HepG2 (cell line): Measurements from ENCODE around the gene SYCE3. TPM values are rescaled to one million over a fixed set of nuclear protein-coding genes. Genes with fewer than 3 reads are reported as not detected.

Experiments
- CBX1 ChIP-seq: IDR thresholded peaks from one replicate; pipeline ENCODE4 v1.6.1; 2016; ENCODE audit warnings: antibody characterized with exemption, low read depth
- FOXM1 ChIP-seq: sonication (generic); formaldehyde crosslinking; IDR thresholded peaks from 2 replicates; pipeline ENCODE4 v1.5.0; 2020; ENCODE audit warnings: missing genetic modification reagents
- GPN1 ChIP-seq: sonication (generic); formaldehyde crosslinking; IDR thresholded peaks from 2 replicates; pipeline ENCODE4 v1.5.1; 2020; ENCODE audit warnings: missing genetic modification reagents, borderline replicate concordance
- HNF4G ChIP-seq, 2 experiments: sonication (generic) in 1 of 2; formaldehyde crosslinking in 1 of 2; IDR thresholded peaks; 2 replicates each; pipeline versions ENCODE4 v1.4.0 to v1.6.1; 2011 to 2020; ENCODE audit warnings: borderline replicate concordance in 2 of 2, low read depth in 2 of 2, mild to moderate bottlenecking in 2 of 2, low read length in 1 of 2, missing genetic modification reagents in 1 of 2, moderate library complexity in 1 of 2
- LBX2 ChIP-seq: sonication (generic); formaldehyde crosslinking; IDR thresholded peaks from 2 replicates; pipeline ENCODE4 v1.5.0; 2020; ENCODE audit warnings: missing genetic modification reagents, mild to moderate bottlenecking, borderline replicate concordance
- MYC ChIP-seq: sonication (generic); formaldehyde crosslinking; IDR thresholded peaks from 2 replicates; pipeline ENCODE4 v1.9.0; 2021; ENCODE audit warnings: missing genetic modification reagents, borderline replicate concordance
- NCOA1 ChIP-seq: sonication (generic); formaldehyde crosslinking; IDR thresholded peaks from 2 replicates; pipeline ENCODE4 v1.9.0; 2021; ENCODE audit warnings: missing genetic modification reagents
- POLR2A ChIP-seq, 2 experiments: IDR thresholded peaks; 2 replicates each; pipeline ENCODE4 v1.6.1; 2011; ENCODE audit warnings: low read depth in 2 of 2, low read length in 2 of 2, mild to moderate bottlenecking in 1 of 2, moderate library complexity in 1 of 2; ENCODE audit not compliant: insufficient read depth in 1 of 2
- RELA ChIP-seq: sonication (generic); formaldehyde crosslinking; IDR thresholded peaks from 2 replicates; pipeline ENCODE4 v1.4.0; 2020; ENCODE audit warnings: missing genetic modification reagents
- TFDP1 ChIP-seq: IDR thresholded peaks from 2 replicates; pipeline ENCODE4 v1.6.1; 2016; ENCODE audit warnings: missing compliant biosample characterization, missing genetic modification reagents, borderline replicate concordance
- THRA ChIP-seq: sonication (generic); formaldehyde crosslinking; IDR thresholded peaks from 2 replicates; pipeline ENCODE4 v1.4.0; 2020; ENCODE audit warnings: missing genetic modification reagents, borderline replicate concordance
- ZBTB34 ChIP-seq: sonication (generic); formaldehyde crosslinking; IDR thresholded peaks from 2 replicates; pipeline ENCODE4 v1.8.0; 2022; ENCODE audit warnings: mild to moderate bottlenecking, missing genetic modification reagents
- ZFP36 ChIP-seq: fragments of 150-350 bp; IDR thresholded peaks from 2 replicates; pipeline ENCODE4 v1.6.1; 2018; ENCODE audit warnings: borderline replicate concordance, low read length, low read depth; ENCODE audit not compliant: partially characterized antibody
- ZIK1 ChIP-seq: sonication (generic); formaldehyde crosslinking; IDR thresholded peaks from 2 replicates; pipeline ENCODE4 v1.5.0; 2020; ENCODE audit warnings: mild to moderate bottlenecking, low read depth, missing genetic modification reagents, borderline replicate concordance
- ZKSCAN1 ChIP-seq: fragments of 150-350 bp; IDR thresholded peaks from 2 replicates; pipeline ENCODE4 v1.6.1; 2014; ENCODE audit warnings: low read length
- ZNF512 ChIP-seq: sonication (generic); formaldehyde crosslinking; IDR thresholded peaks from 2 replicates; pipeline ENCODE4 v1.4.0; 2020; ENCODE audit warnings: mild to moderate bottlenecking, missing genetic modification reagents
- ZNF543 ChIP-seq: sonication (generic); formaldehyde crosslinking; IDR thresholded peaks from 2 replicates; pipeline ENCODE4 v1.4.0; 2020; ENCODE audit warnings: mild to moderate bottlenecking, missing genetic modification reagents
- ZNF572 ChIP-seq: sonication (generic); formaldehyde crosslinking; IDR thresholded peaks from 2 replicates; pipeline ENCODE4 v1.5.1; 2020; ENCODE audit warnings: mild to moderate bottlenecking, missing genetic modification reagents
- ZNF780A ChIP-seq: sonication (generic); formaldehyde crosslinking; IDR thresholded peaks from 2 replicates; pipeline ENCODE4 v1.8.0; 2022; ENCODE audit warnings: mild to moderate bottlenecking, missing genetic modification reagents, moderate library complexity
- ZNF83 ChIP-seq: sonication (generic); formaldehyde crosslinking; IDR thresholded peaks from 2 replicates; pipeline ENCODE4 v1.4.0; 2020; ENCODE audit warnings: missing genetic modification reagents, mild to moderate bottlenecking, borderline replicate concordance
- ZSCAN22 ChIP-seq: sonication (generic); formaldehyde crosslinking; IDR thresholded peaks from 2 replicates; pipeline ENCODE4 v1.4.0; 2020; ENCODE audit warnings: mild to moderate bottlenecking, missing genetic modification reagents
- polyA plus RNA-seq, 8 experiments: library from polyadenylated mRNA; depleted of rRNA in 3 of 8; stranded (reverse) in 7 of 8; unstranded in 1 of 8; fragments of >200 nt; fragmentation: Illumina TruSeq in 4 of 8; extraction: Trizol in 4 of 8; gene quantifications; 2 replicates each; pipeline versions ENCODE4 v1.2.1 to v1.2.3, GENCODE V29; 2011 to 2016; ENCODE audit warnings: low read depth in 4 of 8, missing spikeins in 1 of 8, mixed read lengths in 1 of 8; ENCODE audit not compliant: insufficient read depth in 1 of 8
- total RNA-seq, 5 experiments: library from RNA; depleted of rRNA; stranded (reverse); fragments of >200 nt; fragmentation: Illumina TruSeq; extraction: Trizol; gene quantifications; 2 replicates each; pipeline ENCODE4 v1.2.3, GENCODE V29; 2016; ENCODE audit warnings: low read depth in 1 of 5

SYCE3 gene
- total and polyA plus RNA-seq, 2 of the 13 experiments (the other 11 are each of a cell fraction or from before 2014, with no cell fraction given): not detected

GRCh38 chr22:50507991-50508884, 54.5 kb downstream of the SYCE3 start, which contains the start of gene NCAPH2 (continued):
- TF ChIP-seq NCOA1 (CRISPR knock-in tag) (no peak), RELA (0 out of 2 replicates have a peak, but pooled peaks have one; percentile 20), POLR2A (IDR thresholded peaks at IDR 0.05; ENCODE audit: insufficient read depth in 1 of 2, low read depth in 2 of 2, low read length in 2 of 2) (peak; percentile 81 to 87), MYC (CRISPR knock-in tag) (peak; percentile 68; the same call in 1 of the 2 replicates), ZFP36 (no peak), CBX1 (no peak), ZNF83 (CRISPR knock-in tag) (no peak), HNF4G (IDR thresholded peaks at IDR 0.05; ENCODE audit: borderline replicate concordance, low read depth, low read length) (no peak), HNF4G (CRISPR knock-in tag; IDR thresholded peaks at IDR 0.05; ENCODE audit: borderline replicate concordance, low read depth) (no peak), ZSCAN22 (CRISPR knock-in tag) (no peak), FOXM1 (CRISPR knock-in tag) (no peak), ZKSCAN1 (no peak), ZNF543 (CRISPR knock-in tag) (no peak; the same call in 1 of the 2 replicates), ZIK1 (CRISPR knock-in tag) (no peak), ZBTB34 (no peak), ZNF780A (CRISPR knock-in tag) (no peak), LBX2 (CRISPR knock-in tag) (no peak), GPN1 (no peak), THRA (CRISPR knock-in tag) (0 out of 2 replicates have a peak, but pooled peaks have one; percentile 15), ZNF512 (CRISPR knock-in tag) (no peak), TFDP1 (peak; percentile 98), ZNF572 (CRISPR knock-in tag) (no peak)
